Activated T-cell treated with anti-CD3 and anti-CD28 coated beads for 4 hours (primary cell): ENCODE measurements around the gene PPIC.
"Not testable (repeated sequence)": the region's sequence is repeated elsewhere in the genome, so short reads cannot be mapped to it uniquely, and the experiment has no call there.

Experiments
- DNase-seq: peaks from one replicate; pipeline ENCODE4 v3.0.0-alpha.2; 2020

The PPIC gene

GRCh38 chr5:123007182-123007581 is 29.3 kb downstream of the PPIC start:
- DNase-seq: no peak

- DNase-seq: no peak
Observed at GRCh38 chr5:123001808-123002207, 34.7 kb downstream of the PPIC start.

- no peak for DNase-seq
Observed at GRCh38 chr5:123000731-123001130, 35.8 kb downstream of the PPIC start.

GRCh38 chr5:122999947-123000563 is 36.5 kb downstream of the PPIC start:
- no peak for DNase-seq

GRCh38 chr5:122997294-122997693 is 39.2 kb downstream of the PPIC start:
- DNase-seq: no peak

- DNase-seq: no peak
Observed at GRCh38 chr5:122996091-122996490, 40.4 kb downstream of the PPIC start.

GRCh38 chr5:122985954-122986721 is 50.4 kb downstream of the PPIC start:
- DNase-seq: no peak

- no peak for DNase-seq
Observed at GRCh38 chr5:122985006-122985700, 51.4 kb downstream of the PPIC start.

- DNase-seq: no peak
Observed at GRCh38 chr5:122984425-122984824, 52.1 kb downstream of the PPIC start.

- DNase-seq: no peak
Observed at GRCh38 chr5:122982376-122982775, 54.1 kb downstream of the PPIC start.

GRCh38 chr5:122981846-122982245 is 54.7 kb downstream of the PPIC start:
- DNase-seq: no peak

- DNase-seq: no peak
Observed at GRCh38 chr5:122978644-122979297, 57.8 kb downstream of the PPIC start.

GRCh38 chr5:122978068-122978467 is 58.5 kb downstream of the PPIC start:
- no peak for DNase-seq

GRCh38 chr5:122977319-122977718 is 59.2 kb downstream of the PPIC start:
- no peak for DNase-seq

GRCh38 chr5:122974251-122974650 is 62.3 kb downstream of the PPIC start:
- not testable (repeated sequence) for DNase-seq

GRCh38 chr5:122973759-122974158 is 62.8 kb downstream of the PPIC start:
- not testable (repeated sequence) for DNase-seq
